Effector CD4-positive, alpha-beta T cell (primary cell): Measurements from ENCODE around the gene FCHSD1.
A peak's percentile ranks its signal among the peaks of the same experiment; 100 is the strongest.

Source experiments
- DNase-seq: peaks from one replicate; pipeline ENCODE4 v3.0.0-alpha.2; 2020
- total RNA-seq: gene quantifications from one replicate; lab custom pipeline; 2026; lab: John Stamatoyannopoulos, UW

FCHSD1 gene
- 104 reads per million, percentile 83 among the genes with 10 or more reads in this experiment for total RNA-seq

DNA sequence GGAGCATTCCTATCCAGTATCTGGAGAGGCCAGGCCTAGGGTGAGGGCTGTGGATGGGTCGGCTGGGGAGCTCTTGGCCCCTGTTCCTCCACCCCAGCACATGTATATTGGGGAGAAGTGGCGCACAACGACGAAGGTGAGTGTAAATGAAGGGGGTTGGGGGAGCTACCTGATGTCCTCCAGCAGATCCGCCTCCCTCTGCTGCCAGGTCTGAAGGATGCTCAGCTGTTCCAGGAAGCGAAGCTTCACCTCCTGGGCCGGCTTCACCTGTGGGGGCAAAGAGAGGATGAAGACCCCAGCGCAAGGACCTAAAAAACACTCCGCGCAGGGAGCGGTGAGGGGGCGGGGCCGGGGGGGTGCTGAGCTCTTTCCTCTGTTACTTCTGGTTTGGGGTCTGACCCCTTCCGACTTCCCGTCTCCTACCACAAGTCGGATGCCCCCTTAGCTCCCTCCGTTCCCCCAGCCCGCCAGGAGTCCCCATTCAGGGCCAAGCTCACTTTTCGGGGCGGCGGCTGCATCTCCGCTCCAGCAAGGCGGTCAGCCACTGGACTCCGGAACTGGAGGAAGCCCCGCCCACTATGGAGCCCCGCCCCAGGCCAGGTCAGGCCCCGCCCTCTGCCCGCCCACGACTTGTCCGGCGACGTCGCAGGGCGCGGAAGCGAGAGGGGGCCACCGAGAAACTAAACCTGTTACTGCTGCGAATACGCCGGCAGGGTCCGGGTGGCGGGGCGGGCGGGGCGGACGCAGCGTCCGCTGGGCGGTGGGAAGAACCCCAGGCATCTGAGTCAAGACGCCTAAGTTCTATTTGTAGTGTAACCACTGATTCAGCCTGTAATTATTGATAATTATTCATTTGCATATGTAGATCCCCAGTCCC is at the start of gene FCHSD1:
FCHSD1 (minus strand) TSS at position 568 of the 877 bp plus-strand sequence; CDS start at position 518, 50 bp downstream.
- peak; percentile 73 for DNase-seq

DNA sequence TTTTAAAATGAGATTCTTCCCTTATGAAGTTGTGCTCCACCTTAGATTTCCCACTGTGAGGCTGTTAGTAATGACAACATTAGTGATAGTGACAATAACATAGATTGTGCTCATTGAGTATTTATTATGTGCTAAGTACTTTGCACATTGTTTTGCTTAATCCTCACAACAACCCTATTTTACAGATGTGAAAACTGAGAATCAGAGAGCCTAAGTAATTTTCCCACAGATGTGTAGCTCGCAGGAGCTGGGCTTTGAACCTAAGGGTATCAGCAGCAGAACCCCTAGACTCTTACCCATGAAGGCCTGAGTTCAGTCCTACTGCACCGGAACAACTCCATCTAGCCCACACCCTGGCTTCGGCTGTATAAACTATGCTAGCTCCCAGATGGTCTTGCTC is 46.4 kb upstream of the FCHSD1 start:
- DNase-seq, result no peak

DNA sequence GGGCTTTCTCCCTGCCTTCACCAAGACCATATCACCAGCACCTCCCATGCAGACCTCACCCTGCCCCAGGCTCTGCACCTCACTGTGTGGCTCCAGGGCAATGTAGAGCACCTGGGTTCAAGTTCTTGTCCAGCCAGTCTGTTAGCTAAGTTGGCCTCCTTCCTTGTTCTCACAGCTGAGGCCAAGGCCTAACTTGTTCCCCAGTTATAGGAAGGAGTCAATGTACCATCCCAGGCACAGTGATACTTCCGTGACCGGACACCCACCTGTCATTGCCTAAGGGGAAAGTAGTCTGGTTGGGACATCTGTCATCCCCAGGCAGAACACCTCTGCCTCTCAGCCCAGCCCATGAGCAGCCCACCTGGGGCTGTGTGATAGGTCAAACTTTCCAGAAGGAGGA is 45.2 kb upstream of the FCHSD1 start:
- DNase-seq, result no peak

DNA sequence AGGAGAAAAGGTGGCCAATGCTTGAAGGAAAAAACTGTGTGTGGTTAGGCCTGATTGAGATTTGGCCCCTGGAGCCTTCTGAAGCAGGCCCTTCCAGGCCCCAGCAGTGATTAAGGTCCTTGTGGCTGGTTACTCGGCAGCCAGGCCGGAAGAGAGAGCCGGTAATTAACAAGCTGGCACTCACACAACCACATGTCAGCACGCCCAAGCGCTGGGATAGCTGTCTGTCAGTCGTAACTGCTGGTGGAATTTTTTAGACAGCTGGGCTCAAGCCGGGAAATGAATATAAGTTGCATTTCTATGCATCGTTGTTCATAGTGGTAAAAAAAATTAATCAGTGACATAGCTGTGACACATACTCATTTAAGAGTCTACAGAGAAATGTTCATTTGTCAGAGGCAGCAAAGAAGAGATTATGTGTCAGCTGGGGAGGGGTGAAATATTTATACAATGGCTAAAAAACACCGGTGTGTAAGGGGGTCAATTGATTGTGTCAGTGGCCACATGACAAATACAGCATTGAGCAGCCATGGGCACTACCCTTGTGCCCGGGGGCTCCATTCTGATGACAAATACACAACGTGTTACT is 44.5 kb upstream of the FCHSD1 start:
- DNase-seq, result no peak

DNA sequence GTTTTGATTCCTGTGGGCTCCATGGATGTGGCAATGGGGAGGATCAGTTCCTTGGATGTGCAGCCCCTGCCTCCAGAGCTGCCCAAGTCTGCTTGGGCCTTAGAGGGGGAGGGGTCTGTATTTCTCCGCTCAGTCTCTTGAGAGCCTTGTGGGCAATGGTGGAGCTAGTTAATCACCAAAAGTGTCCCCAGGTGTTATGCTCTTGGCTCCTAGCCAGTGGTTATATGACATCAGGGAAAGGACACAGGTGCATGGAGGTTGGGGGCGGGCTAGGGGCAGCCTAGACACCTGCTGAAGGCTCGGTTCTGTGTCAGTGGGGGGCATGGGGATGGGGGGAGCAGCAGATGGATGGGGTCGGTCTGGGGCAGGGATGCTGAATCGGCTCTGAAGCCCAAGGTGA is 43.3 kb upstream of the FCHSD1 start:
- DNase-seq, result no peak

DNA sequence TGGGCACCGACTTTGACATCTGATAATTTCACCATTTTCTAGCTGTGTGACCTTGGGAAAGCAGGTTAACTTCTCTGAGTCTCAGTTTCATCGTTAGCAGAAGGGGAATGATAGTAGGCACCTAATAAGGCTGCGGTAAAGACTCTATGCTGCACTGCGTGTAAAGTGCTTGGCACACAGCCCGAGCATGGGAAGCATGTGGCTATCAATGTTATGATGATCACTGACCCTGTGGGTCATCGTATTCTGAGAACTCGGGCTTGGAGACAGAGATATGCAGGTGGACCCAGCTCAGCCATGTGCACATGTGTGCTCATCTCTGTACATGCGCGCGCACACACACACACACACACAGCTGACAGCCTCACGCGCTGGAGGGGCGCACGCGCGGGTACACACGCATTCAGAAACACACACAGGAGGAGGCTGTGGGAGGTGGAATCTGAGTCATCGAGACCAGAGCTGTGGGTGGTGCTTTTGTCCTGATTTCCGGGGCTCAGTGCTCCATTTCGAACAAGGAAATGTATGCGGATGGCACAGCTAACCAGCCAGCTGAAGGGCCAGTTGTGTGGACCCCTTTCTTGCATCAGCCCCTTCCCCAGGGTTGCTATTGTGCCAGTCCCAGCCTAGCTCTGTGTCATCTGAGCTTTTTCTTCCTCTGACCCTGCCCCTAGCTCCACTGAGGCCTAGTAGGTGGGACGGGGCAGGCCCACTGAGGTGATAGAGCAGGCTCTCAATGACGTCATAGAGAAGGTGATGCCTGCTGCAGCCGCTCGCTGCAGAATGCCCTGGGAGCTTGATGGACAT is 41.9 kb upstream of the FCHSD1 start:
- peak; percentile 58 for DNase-seq

DNA sequence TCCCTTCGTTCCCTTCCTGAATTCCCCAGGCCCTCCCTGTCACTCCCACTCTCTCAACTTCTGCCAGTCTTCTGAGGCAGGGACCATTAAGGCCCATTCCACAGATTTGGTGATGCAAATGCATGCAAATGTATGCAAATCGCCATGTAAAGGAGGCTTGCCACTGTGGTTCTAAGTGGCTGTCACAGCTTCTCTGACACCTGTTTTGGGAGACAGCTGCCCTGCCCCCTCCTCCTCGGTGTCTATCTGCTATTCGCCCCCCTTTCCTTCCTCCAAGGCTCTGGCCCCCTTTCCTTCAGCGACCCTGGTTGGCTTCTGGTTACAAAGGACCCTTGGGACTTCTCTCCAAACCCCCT is 41.3 kb upstream of the FCHSD1 start:
- no peak for DNase-seq

DNA sequence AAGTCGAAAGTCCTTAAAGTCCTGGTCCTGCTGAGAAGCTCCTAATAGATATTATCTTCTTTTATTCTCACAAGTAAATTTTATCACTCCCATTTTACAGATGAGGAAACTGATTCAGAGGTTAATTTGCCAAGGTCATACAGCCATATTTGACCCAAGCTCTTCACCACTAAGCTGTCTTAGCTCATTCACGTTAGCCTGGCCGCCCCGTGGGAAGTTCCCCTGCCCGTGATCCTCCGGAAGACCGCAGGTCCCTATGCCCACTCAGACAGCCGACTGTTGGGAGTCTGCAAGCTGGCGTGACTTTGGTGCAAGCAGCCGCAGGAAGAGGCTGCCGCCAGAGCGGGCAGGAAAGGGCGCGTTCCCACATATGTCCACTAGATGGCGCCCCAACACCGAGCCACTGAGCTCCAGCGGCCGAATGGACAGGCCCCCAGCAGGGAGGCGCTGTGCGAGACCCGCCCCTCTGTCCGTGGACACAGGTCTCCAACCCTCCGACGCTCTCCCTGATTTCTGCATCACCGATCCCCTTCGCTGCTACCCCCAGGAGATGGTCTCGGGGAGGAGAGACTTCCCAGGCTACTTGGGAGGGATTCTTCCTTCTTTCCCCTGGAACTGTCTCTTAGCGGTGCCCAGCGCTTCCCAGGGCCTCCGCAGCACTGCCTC is 40.8 kb upstream of the FCHSD1 start:
- peak; percentile 78 for DNase-seq

DNA sequence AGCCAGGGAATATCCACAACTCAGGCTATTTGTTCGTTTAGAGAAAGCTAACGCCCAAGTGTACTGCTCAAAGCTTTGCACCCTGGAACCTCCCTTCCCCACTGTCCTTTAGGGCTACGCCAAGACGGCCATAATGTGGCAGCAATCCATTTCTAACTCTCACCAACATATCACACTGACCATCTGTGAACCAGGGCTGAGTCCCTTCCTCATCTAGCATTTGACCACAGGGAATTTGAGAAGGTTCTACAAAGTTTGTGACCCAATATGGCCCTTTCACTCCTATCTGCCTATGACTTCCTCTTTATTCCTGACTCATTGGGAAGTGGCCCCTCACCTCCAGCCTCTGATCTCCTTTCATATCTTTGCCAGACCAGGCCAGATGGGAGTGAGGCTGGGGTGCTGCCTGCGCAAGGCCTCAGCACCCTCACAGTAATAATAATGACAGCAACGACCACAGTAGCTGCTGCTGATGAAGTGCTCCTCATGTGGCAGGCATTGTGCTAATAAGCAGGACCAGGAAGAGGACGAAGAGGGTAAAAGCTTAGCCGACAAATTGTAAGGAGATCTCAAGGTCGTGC is 40.2 kb upstream of the FCHSD1 start:
- DNase-seq, result no peak

DNA sequence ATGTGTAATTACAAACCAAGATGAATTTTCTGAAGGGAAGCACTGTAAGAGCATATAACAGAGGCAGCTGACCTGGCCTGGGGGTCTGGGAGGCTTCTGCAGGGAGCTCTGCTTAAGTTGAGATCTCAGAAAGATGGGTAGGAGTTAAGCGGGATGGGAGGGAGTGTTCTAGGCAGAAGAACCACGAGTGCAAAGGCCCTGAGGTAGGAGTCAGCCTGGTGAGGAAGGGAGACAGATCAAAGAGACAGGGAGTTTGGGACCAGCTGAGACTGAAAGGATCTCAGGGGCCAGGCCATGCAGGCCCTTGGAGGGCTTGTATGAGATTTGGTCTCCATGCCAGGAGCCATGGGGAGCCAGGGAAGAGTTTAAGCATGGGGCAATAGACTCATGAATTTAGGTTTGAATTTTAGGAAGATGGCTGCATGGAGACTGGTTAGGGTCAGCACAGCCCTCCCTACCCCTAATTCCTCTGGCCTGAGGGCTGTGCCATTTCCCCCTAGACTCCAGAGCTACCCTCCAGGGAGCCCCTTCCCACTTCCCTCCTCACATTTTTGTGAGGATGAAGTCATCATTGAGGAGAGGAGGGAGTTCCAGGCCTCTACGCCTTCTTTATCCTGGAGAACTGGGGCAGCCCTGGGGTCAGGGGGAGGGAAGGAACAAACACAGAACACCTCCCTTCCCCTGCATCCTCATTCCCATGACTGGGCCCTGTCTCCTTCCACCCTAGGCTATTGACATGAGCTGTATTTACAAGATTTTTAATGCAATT is 35.6 kb upstream of the FCHSD1 start:
- DNase-seq, result no peak

DNA sequence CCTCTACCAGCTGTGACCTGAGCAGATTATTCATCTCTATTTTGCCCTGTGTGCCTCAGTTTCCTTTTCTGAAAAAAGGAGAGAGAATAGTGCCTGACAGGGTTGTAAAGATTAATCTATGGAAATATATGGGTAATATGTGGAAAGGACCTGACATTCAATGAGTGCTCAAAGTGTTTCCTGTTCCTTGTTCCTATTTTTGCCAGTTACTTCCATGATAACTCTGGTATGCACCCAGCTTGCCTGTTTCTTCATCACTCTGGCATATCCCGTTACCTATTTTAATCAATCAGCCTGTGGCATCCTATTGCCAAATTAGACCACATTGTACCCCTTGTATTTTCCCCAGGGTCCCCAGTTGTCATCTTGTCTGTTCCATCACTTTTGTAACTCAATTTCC is 34.4 kb upstream of the FCHSD1 start:
- DNase-seq, result no peak

DNA sequence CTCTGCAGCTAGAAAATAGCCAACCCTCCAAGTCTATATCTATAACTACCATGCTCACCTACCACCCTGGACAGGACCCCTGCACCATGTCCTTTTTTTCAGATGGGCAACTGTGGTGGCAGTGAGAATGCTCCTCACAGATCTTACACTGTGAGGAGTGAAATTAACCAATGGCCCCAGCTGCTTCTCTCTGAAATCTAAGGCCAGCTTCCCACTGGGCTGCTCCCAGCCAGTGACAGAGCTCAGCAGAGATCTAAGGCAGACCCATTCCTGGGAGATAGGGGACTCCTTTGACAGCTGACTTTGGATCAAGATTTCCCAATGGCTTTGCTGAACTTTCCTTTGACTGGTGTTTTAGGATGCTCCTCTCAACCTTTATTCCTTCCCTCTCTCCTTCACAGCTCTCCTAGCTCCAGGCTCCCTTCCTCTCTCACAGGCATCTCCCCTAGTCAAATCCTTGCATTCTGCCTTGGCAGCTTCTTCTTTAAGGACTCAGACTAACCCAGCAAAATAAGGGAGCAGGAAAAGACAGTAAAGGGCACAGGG is 32.5 kb upstream of the FCHSD1 start:
- DNase-seq, result no peak

DNA sequence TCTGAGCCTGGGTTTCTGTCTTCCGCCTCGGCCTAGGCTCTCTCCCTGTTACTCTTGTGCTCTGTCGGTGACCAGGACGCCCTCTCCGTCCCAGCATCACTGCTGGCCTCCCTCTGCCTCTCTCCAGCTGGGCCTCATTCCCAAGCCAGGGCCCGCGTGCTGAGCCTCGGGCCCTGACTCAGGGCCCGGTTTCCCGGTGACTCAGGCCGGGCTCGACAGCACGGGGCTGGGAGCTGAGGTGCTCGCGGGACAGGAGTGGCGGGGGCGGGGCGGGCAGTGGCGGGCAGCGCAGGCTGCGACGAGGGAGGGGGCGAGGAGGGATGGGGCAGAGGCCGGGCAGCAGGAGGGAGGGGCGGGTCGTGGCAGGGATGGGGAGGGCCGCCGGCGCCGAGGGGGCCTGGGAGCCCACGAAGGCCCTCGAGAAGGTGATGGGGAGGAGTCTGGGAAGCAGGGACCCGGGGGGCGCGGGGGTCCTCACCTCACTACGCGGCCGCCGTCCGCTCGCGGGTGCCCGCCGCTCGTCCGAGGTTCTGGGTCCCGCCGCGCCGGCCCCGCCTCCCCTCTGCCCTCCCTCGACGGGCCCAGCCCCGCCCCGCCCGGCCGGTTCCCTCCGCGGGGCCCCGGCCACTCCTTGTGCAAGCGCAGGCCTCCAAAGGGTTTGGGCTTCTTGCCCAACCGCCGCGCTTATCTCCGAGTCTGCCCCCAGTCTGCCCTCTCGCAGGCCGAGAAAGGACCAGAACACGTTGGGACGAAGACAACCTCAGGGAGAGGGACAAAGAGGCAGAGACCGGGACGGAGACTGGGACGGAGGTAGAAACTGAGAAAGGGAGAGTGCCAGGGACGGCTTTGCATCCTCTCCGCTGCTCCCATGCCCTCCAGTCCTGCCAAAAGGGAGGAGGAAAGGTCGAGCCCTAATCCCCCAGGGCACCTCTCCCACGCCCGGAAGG is 30.8 kb upstream of the FCHSD1 start, which contains the start of gene ARAP3:
ARAP3 (minus strand) TSS at position 536 of the 947 bp plus-strand sequence. CDS start 1,744 bp downstream, outside the sequence.
- peak; percentile 16 for DNase-seq

DNA sequence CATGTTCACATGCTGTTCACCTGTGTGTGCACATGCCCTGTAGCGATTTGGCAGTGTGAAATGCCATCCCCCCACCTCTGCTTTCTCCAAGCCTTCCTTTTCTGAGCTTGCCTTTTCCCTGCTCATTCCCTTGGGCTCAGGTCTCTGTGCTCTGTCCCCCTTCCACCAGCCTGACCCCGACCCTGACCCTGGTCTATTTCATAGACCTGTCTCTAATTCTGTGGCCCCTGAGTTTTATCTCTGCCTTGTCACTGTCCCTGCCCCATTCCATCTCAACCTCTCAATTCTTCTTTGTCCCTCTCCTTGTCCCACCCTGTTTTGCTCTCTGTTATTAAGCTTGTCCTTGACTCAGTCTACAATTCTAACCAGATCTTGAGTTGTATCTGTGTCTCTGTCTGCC is 30.1 kb upstream of the FCHSD1 start:
- DNase-seq, result no peak

DNA sequence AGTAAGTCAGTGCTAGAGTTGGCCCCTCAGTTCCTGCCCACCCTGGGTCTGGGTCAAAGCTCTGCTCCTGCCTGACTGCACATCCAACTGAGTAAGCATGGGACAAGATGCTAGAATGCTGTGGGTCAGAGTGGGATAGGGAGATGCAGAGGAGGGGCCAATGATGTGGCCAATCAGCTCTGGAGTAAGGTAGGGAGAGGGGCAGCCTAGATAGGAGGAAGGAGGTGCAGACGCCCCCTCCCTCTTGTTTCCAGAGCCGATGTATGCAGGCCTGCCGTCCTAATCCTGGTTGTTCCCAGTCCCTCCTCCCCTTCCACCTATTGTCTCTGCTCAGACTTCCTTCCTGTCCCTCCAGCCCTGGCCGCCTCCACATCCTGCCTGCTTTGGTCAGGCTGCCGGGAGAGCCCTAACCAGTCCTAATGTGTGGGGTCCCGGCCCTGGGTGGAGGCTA is 29.6 kb upstream of the FCHSD1 start:
- DNase-seq, result no peak

DNA sequence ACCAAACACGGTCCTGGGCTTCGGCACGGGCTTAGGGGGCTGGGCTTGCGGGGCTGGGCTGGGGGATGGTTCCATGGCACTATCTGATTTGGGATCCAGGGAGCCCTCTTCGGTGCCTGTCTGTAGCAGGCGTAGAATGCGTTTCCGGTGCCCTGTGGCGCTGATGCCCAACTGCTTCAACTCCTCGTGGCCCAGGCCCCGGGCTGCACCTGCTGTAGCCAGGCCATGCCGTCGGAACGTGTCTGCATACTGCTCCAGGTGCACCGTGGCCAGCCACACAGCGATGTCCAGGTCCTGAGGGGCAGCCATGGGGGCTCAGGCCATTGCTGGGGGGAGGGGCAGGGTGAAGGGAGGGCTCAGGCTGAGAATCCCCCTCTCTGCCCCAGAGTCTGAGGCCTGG is 29.0 kb upstream of the FCHSD1 start:
- no peak for DNase-seq

DNA sequence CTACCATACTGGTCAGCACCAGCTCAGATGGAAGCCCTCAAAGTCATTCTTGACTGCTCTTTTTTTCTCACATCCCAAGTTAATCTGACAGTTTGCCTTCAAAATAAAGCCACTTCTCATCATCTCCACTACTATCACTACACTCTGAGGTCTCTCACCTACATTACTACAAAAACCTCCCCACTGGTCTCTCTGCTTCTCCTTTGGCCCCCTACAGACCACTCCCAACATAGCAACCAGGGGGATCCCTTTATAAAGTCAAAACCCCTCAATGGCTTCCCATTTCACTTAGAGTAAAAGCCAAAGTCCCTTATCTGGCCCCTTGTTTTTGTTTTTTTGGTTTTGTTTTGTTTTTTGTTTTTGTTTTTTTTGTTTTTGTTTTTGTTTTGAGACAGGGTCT is 26.2 kb upstream of the FCHSD1 start:
- no peak for DNase-seq

DNA sequence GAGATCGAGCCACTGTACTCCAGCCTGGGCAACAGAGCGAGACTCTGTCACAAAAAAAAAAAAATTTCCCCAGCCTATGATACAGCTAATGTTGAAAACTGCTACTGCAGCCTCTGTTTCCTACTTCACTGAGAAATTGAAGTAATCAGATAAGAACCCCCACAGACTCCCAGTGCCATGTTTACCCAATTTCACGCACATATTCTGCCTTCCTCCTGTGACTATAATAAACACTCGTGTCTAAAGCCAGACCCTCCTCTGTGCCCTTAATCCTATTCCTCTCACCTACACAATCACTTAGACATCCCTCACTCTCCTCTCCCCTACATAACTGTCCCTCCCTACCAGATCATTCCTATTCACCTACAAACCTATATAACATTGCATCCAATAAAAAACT is 24.5 kb upstream of the FCHSD1 start:
- no peak for DNase-seq

DNA sequence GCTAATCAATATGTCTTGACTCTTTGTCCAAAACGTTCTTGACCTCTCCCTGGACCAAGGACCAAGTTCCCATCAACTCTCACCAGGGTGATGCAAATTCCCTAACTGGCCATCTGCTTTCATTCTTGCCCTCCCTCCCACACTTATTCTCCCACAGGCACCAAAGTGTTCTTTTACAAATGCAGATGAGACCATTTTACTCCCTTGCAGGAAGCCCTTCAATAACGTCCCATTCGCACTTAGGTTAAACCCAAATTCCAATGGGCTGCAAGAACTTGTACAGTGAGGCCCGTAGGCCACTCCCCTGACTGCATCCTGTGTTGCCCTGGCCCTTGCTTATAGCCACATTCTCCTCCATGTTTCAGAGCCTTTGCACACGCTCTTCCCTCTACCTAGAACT is 23.5 kb upstream of the FCHSD1 start:
- DNase-seq, result no peak
